NCI-H2081 treated with DMSO at 0.1 percent for 48 hours (cell line): ENCODE measurements around the gene ENAH.
"Not testable (repeated sequence)": the region's sequence is repeated elsewhere in the genome, so short reads cannot be mapped to it uniquely, and the experiment has no call there.

ENCODE experiments used
- DNase-seq: peaks from one replicate; lab custom pipeline; 2025; lab: John Stamatoyannopoulos, UW

ENAH gene

DNA sequence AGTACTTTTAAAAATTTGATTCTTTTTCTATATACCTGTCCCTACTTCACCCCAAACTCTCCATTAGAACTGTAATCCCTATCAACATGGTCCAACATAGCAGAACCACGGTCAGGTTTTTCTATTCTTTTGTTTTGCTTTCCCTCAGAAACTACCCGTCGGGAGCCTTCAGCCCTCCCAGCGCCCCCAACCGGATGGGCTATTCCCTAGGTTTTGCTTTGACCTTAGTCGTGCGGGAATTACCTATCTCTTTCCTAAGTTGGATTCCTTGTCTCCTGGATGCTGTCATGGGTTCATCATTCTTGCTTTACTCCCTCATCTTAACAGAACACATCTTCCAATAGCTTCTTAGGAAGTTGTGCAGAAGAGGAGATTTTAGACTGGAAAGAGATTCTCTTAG lies 127.5 kb downstream of the ENAH start:
- no peak for DNase-seq

DNA sequence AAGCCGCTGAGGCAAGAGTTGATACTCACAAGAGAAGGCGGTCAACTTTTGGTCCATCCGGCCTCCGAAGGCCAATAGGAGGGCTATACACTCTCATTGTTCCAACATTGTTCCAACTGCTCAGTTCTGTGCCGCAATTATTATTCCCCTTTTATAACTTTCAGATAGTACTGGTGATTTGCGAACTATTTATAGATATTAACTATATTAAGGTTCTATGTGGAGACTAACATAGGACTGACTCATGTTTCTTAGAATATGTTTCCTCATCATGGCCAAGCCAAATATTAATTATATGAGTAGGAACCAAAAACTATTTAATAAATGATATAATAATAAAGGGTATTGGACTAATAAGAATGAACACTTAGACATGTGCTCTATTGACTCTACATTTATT lies 128.4 kb downstream of the ENAH start:
- no peak for DNase-seq

GRCh38 chr1:225523263-225523950 lies 129.5 kb downstream of the ENAH start:
- no peak for DNase-seq

- no peak for DNase-seq
Measured at GRCh38 chr1:225522588-225523262, 130.2 kb downstream of the ENAH start.

DNA sequence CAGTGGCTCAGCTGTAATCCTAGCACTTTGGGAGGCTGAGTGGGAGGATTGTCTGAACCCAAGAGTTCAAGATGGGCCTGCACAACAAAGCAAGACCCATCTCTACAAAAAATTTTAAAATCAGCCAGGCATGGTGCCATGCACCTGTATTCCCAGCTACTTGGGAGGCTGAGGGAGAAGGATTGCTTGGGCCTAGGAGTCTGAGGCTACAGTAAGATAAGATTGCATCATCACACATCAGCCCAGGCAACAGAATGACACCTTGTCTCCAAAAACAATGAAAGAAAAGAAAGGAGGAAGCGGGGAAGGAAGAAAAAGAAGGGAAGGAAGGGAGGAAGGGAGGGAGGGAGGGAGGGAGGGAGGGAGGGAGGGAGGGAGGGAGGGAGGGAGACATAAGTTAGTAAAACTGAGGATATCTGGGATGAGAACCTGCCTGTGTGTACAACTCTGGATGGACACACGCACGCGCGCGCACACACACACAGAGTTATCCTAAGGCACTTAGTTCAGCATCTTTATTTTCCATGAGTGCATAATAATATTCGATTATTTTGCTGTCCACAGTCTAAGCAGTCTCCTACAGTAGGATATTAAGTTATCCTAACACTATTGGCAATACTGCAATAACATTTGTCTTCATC lies 132.2 kb downstream of the ENAH start:
- DNase-seq: no peak

DNA sequence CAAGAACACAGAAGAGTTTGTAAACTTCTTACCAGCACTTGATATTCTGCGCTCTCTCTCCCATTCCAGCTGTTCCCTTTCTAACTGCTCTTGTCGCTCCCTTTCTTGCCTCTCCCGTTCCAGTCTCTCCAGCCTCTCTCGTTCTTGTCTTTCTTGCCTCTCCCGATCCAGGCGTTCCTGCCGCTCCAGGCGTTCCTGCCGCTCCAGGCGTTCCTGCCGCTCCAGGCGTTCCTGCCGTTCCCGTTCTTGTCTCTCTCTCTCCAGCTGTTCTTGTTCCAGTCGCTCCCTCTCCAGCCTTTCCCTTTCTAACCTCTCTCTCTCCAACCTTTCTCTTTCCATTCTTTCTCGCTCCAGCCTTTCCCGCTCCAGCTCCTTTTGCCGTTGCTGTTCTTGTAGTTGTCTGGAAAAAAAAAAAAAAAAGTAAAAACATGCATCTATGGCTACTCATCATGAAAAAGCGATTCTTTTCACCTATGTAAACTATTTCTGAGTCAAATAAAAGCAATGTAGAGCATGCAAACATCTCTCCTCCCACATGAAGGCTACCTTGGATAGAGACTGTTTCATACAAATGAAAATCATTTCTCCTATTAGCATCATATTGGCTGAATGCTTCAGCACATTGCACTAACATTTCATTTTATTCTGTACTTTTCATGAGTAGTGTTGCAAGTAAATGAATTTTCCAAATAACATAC lies 133.6 kb downstream of the ENAH start:
- no peak for DNase-seq

DNA sequence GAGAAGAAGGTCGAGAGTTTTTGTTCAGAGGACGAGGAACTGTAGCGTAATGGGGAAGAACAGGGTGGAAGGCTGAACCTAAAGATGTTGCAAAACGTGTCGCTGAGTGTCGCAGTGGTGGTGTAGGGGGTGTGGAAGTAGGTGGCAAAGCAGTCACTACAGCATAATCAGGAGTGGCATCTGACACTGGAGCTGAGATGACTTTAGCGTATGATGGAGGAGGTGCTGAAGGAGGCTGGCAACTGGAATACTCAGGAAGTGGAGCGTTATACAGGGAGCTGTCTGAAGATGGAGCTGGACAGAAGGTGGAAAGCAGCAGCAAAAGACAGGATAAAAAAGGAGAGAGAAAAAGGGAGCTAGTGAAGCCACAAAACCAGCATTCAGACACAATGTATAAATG lies 135.2 kb downstream of the ENAH start:
- DNase-seq: no peak

- no peak for DNase-seq
Measured at GRCh38 chr1:225517221-225517620, 135.7 kb downstream of the ENAH start.

- no peak for DNase-seq
Measured at GRCh38 chr1:225514671-225515081, 138.2 kb downstream of the ENAH start.

DNA sequence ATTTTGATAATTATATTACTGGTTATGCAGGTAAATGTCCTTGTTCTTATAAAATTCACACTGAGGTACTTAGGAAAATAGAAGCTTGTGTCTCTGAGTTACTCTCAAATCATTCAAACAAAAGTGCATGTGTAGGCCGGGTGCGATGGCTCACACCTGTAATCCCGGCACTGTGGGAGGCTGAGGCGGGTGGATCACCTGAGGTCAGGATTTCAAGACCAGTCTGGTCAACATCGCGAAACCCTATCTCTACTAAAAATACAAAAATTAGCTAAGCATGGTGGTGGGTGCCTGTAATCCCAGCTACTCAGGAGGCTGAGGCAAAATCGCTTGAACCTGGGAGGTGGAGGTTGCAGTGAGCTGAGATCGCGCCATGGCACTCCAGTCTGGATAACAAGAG lies 139.3 kb downstream of the ENAH start:
- not testable (repeated sequence) for DNase-seq

DNA sequence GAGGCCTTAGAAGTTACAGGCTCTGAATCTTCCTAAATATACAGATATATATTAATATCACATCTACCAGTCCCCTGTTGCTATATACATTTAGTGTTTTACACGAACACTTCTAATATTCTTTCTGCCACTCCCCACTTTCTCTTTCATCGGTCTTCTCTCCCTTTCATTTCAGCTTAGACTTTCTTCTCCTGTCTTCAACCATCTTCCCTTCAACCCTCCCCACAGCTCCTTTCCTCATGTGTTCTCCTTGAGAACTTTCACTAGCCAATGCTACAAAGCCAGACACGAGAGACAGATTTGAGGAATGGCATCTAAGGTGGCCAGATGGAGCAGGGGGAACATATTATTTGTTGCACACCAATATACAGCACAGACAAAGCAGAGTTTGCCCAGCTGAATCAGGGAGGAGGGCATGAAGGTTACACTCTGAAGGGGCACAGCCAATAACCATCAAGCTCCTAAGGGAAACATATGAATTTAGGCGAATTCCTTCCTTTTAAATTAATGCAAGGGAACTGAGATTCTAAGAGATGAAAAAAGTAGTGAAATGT lies 141.0 kb downstream of the ENAH start:
- DNase-seq: no peak

DNA sequence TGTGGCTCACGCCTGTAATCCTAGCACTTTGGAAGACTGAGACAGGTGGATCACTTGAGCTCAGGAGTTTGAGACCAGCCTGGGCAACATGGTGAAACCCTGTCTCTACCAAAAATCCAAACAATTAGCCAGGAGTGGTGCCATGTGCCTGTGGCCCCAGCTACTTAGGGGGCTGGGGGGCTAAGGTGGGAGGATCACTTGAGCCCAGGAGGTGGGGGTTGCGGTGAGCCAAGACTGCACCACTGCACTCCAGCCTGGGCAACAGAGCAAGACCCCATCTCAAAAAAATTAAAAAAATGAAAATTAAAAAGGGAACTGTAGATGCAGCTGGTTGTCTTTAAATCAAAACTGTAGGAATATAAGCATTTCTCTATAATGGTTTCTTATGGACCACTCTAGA lies 142.2 kb downstream of the ENAH start:
- not testable (repeated sequence) for DNase-seq

GRCh38 chr1:225509770-225510169 lies 143.2 kb downstream of the ENAH start:
- no peak for DNase-seq

DNA sequence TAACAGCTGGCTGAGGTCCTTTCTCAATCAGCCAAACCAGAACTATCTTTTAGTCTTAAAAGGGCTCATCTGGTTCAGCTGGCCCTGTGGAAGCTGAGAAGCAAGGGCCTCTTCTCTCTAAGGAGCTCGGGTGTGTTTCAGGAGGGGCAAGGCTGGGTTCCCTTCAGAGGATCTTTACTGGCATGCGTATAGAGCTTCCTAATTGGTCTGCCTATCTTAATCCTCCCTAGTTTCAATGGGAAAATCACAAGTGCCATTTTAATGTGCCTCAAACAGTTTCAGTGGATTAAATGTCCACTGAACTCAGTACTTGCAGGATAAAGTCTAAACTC lies 143.6 kb downstream of the ENAH start:
- no peak for DNase-seq

GRCh38 chr1:225508538-225509375 lies 144.2 kb downstream of the ENAH start:
- DNase-seq: no peak

- DNase-seq: no peak
Measured at GRCh38 chr1:225506727-225507126, 146.2 kb downstream of the ENAH start.

- DNase-seq: no peak
Measured at GRCh38 chr1:225504776-225505175, 148.1 kb downstream of the ENAH start.

DNA sequence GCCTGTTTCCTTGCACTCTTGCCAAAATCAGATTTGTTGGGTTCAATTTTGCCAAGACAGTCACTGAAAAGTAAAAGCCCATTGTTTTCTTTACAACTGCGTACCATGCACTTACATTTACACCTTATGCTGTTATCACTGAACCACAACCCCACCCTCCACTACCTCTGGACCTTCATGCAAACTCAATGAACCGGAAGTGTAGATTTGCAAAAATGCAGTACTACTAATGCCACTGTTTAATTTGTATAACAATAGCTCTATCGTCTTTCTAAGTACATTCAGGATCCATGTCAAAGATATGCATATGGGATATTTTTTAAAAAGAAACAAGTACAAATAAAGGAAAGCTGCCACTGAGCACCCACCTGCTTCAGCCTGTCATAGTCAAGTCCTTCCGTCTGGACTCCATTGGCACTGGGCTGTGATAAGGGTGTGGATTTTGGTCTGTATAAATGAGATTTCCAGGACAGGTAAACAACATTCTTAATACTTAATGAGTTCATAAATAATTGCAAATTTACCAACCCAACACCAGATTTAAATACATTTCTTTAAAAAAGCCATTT lies 152.2 kb downstream of the ENAH start:
- no peak for DNase-seq

DNA sequence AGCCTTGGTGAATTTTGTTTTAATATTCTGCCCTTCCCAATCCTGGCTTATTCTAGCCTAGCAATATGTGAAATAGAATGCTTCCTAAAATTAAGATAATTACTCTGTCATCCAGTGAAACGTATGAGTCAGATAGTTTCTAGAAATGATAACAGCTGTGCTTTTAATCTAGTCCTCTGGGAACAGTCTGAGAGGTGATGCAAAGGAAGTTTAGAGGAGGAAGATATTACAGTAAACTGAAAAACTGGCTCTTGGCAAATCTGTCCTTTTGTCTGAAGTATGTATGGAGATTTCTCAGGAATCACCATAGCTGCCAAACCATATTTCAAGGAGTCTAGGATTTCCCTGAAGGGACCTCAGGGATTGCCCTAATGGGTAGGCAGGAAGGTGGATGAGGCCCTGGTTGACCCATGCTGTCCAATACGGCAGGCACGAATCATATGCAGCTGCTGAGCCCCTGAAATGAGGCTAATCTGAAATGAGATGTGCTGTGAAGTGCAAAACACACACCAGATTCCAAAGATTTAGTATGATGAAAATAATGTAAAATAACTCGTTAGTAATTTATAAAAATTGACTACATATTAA lies 154.3 kb downstream of the ENAH start:
- DNase-seq: no peak

DNA sequence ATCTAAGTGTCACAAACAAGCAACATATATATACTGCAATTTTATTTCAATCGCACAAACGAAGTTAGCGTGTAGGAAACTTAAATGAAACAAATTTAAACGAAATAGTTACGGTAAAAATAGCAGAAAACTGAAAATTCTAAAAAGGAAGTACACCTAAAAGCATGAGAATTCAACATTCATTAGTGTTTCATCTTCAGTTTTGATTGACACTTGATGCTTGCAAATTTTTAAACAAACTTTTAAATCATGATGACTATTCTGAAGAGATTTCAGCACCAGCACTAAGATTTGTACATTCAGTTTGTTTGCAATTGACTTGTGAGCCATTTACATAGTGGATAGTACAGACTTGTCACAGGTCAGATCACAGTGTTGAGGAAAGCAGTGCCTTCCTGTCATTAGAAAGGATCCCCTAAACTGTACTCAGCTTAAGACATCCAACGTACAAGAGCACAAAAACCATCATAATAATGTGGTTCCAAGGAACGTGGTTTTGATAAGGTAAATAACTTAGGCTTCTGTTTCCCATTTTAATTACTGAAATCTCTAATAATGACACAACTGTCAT lies 158.0 kb downstream of the ENAH start:
- DNase-seq: no peak
